ENCODE results near the gene CARD10. TPM values are rescaled to one million over a fixed set of nuclear protein-coding genes. Genes with fewer than 3 reads are reported as not detected.

Gene CARD10
- total and polyA plus RNA-seq, 2 of the 8 experiments (the other 6 are each of a cell fraction or from before 2014, with no cell fraction given) = 13.5 to 14.4 TPM

DNA sequence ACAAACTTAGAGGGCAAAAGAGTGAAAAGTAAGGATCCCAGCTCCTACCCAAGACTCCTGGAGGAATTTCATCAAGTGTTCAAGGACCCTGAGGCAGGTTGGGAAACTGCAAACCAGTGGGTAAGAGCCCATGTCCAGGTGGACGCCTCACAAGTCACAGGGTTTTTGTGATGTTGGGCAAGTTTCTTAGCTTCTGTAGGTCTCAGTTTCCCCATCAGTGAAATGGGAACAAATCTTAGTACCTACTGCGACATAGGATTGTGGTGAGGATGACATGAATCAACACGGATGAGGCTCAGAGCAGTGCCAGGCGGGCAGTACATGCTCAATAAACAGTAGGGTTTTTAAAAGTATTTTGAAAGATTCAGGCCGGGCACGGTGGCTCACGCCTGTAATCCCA, 23.7 kb upstream of the CARD10 start:
- H2AFZ ChIP-seq (ENCODE audit: low read length) = no peak overlapping the region
- no peaks in the 10 kb centered on the region; the same call in 1 of the 2 replicates for H3K79me1 ChIP-seq (ENCODE audit: low read depth, low read length)
- no peak overlapping the region for H4K5ac ChIP-seq (ENCODE audit: insufficient read length, low read depth, low read length)
- no peaks in the 10 kb centered on the region for H3K79me2 ChIP-seq (ENCODE audit: control insufficient read depth in 1 of 2, insufficient read depth in 2 of 2, low read length in 2 of 2)
- no peaks in the 10 kb centered on the region; a peak in 1 of 7 replicates for H3K27me3 ChIP-seq (replicated peaks in 1 of 4; ENCODE audit: control insufficient read depth in 3 of 4, extremely low read depth in 1 of 4, insufficient read depth in 3 of 4, low read length in 3 of 4)
- no peak overlapping the region for H2BK5ac ChIP-seq (ENCODE audit: low read depth, low read length)
- H3K18ac ChIP-seq (ENCODE audit: extremely low read depth, low read length) = no peak overlapping the region
- no peak overlapping the region for H3K23ac ChIP-seq (ENCODE audit: insufficient read length)
- no peak overlapping the region for H2BK15ac ChIP-seq (ENCODE audit: low read length)
- 0 out of 2 replicates have a peak, but pooled peaks cover 3% of the 10 kb centered on the region for H3K23me2 ChIP-seq (ENCODE audit: low read depth, low read length)
- FAIRE-seq (no peak), DNase-seq (ENCODE audit: low read depth in 1 of 2, low spot score in 2 of 2) (no peak)
- H2BK120ac ChIP-seq (replicated peaks; ENCODE audit: low read depth, low read length) = peak overlapping the region; percentile 38
- H3K4me2 ChIP-seq (ENCODE audit: insufficient read depth in 1 of 2, low read depth in 2 of 2, low read length in 2 of 2) = no peak overlapping the region
- WGBS, 2 experiments (ENCODE audit: extremely low coverage in 1 of 2, insufficient coverage in 1 of 2, insufficient read length in 1 of 2, insufficient replicate concordance in 2 of 2, low coverage in 1 of 2, low lambda C conversion rate in 2 of 2, missing lambda C conversion rate in 1 of 2) = 87% methylated on average over 7 of the region's 7 CpGs; no CpG with 5 or more reads in 1 of the 2 experiments
- H3K4me1 ChIP-seq (replicated peaks in 1 of 4; ENCODE audit: control insufficient read depth in 3 of 4, insufficient read depth in 4 of 4, low read length in 3 of 4) = peaks cover 5 to 21% (median 11%) of the 10 kb centered on the region in 4 experiments
- no peak overlapping the region for H3K27ac ChIP-seq (ENCODE audit: low read depth, low read length)
- H3K36me3 ChIP-seq (ENCODE audit: control insufficient read depth in 2 of 4, insufficient read depth in 4 of 4, low read length in 3 of 4) = no peaks in the 10 kb centered on the region
- no peak overlapping the region for H3K9ac ChIP-seq (replicated peaks in 1 of 4; ENCODE audit: extremely low read depth in 1 of 4, low read depth in 3 of 4, low read length in 3 of 4)
- no peak overlapping the region for H2BK20ac ChIP-seq (ENCODE audit: low read length)
- no peak overlapping the region for H2BK12ac ChIP-seq (ENCODE audit: low read depth, low read length)
- ChIA-PET CTCF (ENCODE audit: partially characterized antibody) (interaction anchor here (1.3 to 16.8 kb wide), 3 partner anchors 8 to 49 kb away, joined by 3 to 1347 read pairs (median 5); partner anchors contain the start of genes CDC42EP1 and LGALS2), POLR2A (ENCODE audit: partially characterized antibody) (interaction anchor here (13.2 kb wide), 1 partner anchor 23 kb away, joined by 198 read pairs; the partner anchor contains the start of gene CDC42EP1)
- H2AK5ac ChIP-seq (ENCODE audit: low read depth, low read length) = no peak overlapping the region
- no peak overlapping the region for H4K8ac ChIP-seq (ENCODE audit: extremely low read depth, insufficient read depth, low read length)
- H3K56ac ChIP-seq (replicated peaks; ENCODE audit: insufficient read length, low read depth, low read length) = no peak overlapping the region
- no peaks in the 10 kb centered on the region for H3K9me3 ChIP-seq (ENCODE audit: insufficient read depth in 2 of 2, low read depth in 1 of 2, low read length in 1 of 2)
- no peak overlapping the region for H3K4ac ChIP-seq (replicated peaks; ENCODE audit: insufficient read length, low read depth, low read length)
- H3K14ac ChIP-seq (ENCODE audit: insufficient read length) = no peak overlapping the region
- H4K91ac ChIP-seq (replicated peaks; ENCODE audit: insufficient read length, low read length) = no peak overlapping the region
- H3K4me3 ChIP-seq (ENCODE audit: extremely low read depth in 1 of 4, insufficient read depth in 2 of 4, low read depth in 3 of 4, low read length in 4 of 4) = no peak overlapping the region
- no peaks in the 10 kb centered on the region for H4K20me1 ChIP-seq (replicated peaks in 1 of 2; ENCODE audit: control insufficient read depth in 1 of 2, insufficient read depth in 2 of 2, low read length in 2 of 2)
- no peak for TF ChIP-seq TEAD4 (IDR thresholded peaks at IDR 0.05; ENCODE audit: low read depth, low read length)
- no peak for TF ChIP-seq POU5F1 (IDR thresholded peaks at IDR 0.05; ENCODE audit: low read depth, low read length)
- no peak for TF ChIP-seq SIN3A (conservative IDR thresholded peaks at IDR 0.05 in 1 of 2, IDR thresholded peaks at IDR 0.05 in 1 of 2; ENCODE audit: low read depth in 1 of 2, low read length in 2 of 2)
- no peak for TF ChIP-seq POLR2A (IDR thresholded peaks at IDR 0.05; ENCODE audit: control extremely low read depth in 1 of 2, low read depth in 2 of 2, low read length in 2 of 2)
- no peak for TF ChIP-seq ASH2L (IDR thresholded peaks at IDR 0.05; ENCODE audit: low read length)
- no peak for TF ChIP-seq SAP30 (IDR thresholded peaks at IDR 0.05; ENCODE audit: insufficient read depth, insufficient replicate concordance, low read length)
- no peak for TF ChIP-seq ZNF274 (IDR thresholded peaks at IDR 0.05; ENCODE audit: borderline replicate concordance, extremely low read depth, low read length)
- no peak for TF ChIP-seq CEBPB (IDR thresholded peaks at IDR 0.05; ENCODE audit: low read depth, low read length)
- TF ChIP-seq, protein P1, sequence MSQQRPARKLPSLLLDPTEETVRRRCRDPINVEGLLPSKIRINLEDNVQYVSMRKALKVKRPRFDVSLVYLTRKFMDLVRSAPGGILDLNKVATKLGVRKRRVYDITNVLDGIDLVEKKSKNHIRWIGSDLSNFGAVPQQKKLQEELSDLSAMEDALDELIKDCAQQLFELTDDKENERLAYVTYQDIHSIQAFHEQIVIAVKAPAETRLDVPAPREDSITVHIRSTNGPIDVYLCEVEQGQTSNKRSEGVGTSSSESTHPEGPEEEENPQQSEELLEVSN (IDR thresholded peaks at IDR 0.05) = no peak
- TF ChIP-seq, protein P2, sequence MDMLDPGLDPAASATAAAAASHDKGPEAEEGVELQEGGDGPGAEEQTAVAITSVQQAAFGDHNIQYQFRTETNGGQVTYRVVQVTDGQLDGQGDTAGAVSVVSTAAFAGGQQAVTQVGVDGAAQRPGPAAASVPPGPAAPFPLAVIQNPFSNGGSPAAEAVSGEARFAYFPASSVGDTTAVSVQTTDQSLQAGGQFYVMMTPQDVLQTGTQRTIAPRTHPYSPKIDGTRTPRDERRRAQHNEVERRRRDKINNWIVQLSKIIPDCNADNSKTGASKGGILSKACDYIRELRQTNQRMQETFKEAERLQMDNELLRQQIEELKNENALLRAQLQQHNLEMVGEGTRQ (IDR thresholded peaks at IDR 0.05; ENCODE audit: low read length) = no peak
- TF ChIP-seq SIX5 (IDR thresholded peaks at IDR 0.05; ENCODE audit: low read depth, low read length) = no peak
- TF ChIP-seq RFX5 (IDR thresholded peaks at IDR 0.05; ENCODE audit: borderline replicate concordance, low read depth, low read length) = no peak
- no peak for TF ChIP-seq CREB1 (IDR thresholded peaks at IDR 0.05)
- no peak for TF ChIP-seq SP1 (IDR thresholded peaks at IDR 0.05; ENCODE audit: low read depth, low read length)
